Loucy (cell line): ENCODE results near the gene RNF182.

Experiments used
- EZH2phosphoT487 ChIP-seq: fragments of 200-600 bp; IDR thresholded peaks from 2 replicates; pipeline ENCODE4 v1.6.1; 2018; ENCODE audit warnings: antibody characterized with exemption, mild to moderate bottlenecking, moderate library complexity, borderline replicate concordance
- TF ChIP-seq, protein P1 (sequence below): fragments of 200-600 bp; sonication (generic); conservative IDR thresholded peaks from 2 replicates; pipeline ENCODE4 v1.5.1; 2014; ENCODE audit warnings: mild to moderate bottlenecking, antibody characterized with exemption, low read length

- TF ChIP-seq, protein P1, sequence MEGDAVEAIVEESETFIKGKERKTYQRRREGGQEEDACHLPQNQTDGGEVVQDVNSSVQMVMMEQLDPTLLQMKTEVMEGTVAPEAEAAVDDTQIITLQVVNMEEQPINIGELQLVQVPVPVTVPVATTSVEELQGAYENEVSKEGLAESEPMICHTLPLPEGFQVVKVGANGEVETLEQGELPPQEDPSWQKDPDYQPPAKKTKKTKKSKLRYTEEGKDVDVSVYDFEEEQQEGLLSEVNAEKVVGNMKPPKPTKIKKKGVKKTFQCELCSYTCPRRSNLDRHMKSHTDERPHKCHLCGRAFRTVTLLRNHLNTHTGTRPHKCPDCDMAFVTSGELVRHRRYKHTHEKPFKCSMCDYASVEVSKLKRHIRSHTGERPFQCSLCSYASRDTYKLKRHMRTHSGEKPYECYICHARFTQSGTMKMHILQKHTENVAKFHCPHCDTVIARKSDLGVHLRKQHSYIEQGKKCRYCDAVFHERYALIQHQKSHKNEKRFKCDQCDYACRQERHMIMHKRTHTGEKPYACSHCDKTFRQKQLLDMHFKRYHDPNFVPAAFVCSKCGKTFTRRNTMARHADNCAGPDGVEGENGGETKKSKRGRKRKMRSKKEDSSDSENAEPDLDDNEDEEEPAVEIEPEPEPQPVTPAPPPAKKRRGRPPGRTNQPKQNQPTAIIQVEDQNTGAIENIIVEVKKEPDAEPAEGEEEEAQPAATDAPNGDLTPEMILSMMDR: no peak
- TF ChIP-seq EZH2phosphoT487: no peak
These were observed 55.8 kb downstream of the RNF182 start for GRCh38 chr6:13980534-13980933.
